Measurements from ENCODE around the gene TMEM131L. TPM values are rescaled to one million over a fixed set of nuclear protein-coding genes. Genes with fewer than 3 reads are reported as not detected.

The TMEM131L gene
- total RNA-seq, 1 donor from 2014 or later: 48.2 TPM

Other genes with a start within 250 kb of the TMEM131L start
- 5.8 TPM for gene MND1, start 121.7 kb upstream of the TMEM131L start, total RNA-seq (ENCODE audit: insufficient read depth, low replicate concordance)
- 16.4 TPM for gene TLR2, start 217.9 kb downstream of the TMEM131L start, total RNA-seq (ENCODE audit: insufficient read depth, low replicate concordance)